A673 (cell line): ENCODE results near the gene RPL26. TPM values are rescaled to one million over a fixed set of nuclear protein-coding genes. Genes with fewer than 3 reads are reported as not detected.

Experiments used
- BruUV-seq: library from RNA; stranded (reverse); fragments of 400-500 nt; replicated peaks from 2 replicates; lab custom pipeline; 2021; lab: Mats Ljungman, UMichigan
- CTCF ChIA-PET: fragments of 300-600 bp; sonication (Branson Sonifier 250); formaldehyde crosslinking; loops from one replicate; lab custom pipeline; 2022; ENCODE audit warnings: antibody characterized with exemption; lab: Charles Lee
- POLR2A ChIA-PET: fragments of 300-600 bp; sonication (Branson Sonifier 250); formaldehyde crosslinking; loops from one replicate; lab custom pipeline; 2022; ENCODE audit warnings: antibody characterized with exemption; ENCODE audit not compliant: low non-redundant PET; lab: Charles Lee
- DNase-seq: peaks from one replicate; pipeline ENCODE4 v3.0.0-alpha.2; 2015; ENCODE audit warnings: low spot score
- H3K27ac ChIP-seq: fragments of 200-600 bp; sonication (generic); 2 replicates; pipeline ENCODE4 v1.5.1; 2016; ENCODE audit warnings: mixed run types, low read depth, mild to moderate bottlenecking, mixed read lengths, antibody characterized with exemption, low read length; ENCODE audit not compliant: poor library complexity, severe bottlenecking
- H3K27me3 ChIP-seq: fragments of 200-600 bp; sonication (generic); replicated peaks from 2 replicates; pipeline ENCODE4 v1.6.1; 2017; ENCODE audit warnings: mixed run types, low read depth, mild to moderate bottlenecking, mixed read lengths, antibody characterized with exemption, low read length; ENCODE audit not compliant: insufficient read depth, poor library complexity
- H3K36me3 ChIP-seq: fragments of 200-600 bp; sonication (generic); 2 replicates; pipeline ENCODE4 v1.6.1; 2016; ENCODE audit warnings: mixed run types, mild to moderate bottlenecking, mixed read lengths, antibody characterized with exemption, low read length; ENCODE audit not compliant: insufficient read depth, poor library complexity, severe bottlenecking
- H3K4me1 ChIP-seq: fragments of 200-600 bp; sonication (generic); 2 replicates; pipeline ENCODE4 v1.6.1; 2017; ENCODE audit warnings: mixed run types, mild to moderate bottlenecking, mixed read lengths, antibody characterized with exemption, low read length; ENCODE audit not compliant: insufficient read depth, poor library complexity, severe bottlenecking
- H3K4me3 ChIP-seq: fragments of 200-600 bp; sonication (generic); 2 replicates; pipeline ENCODE4 v1.5.1; 2016; ENCODE audit warnings: low read depth, mixed run types, mild to moderate bottlenecking, mixed read lengths, low read length; ENCODE audit not compliant: poor library complexity, severe bottlenecking
- H3K9me3 ChIP-seq: fragments of 200-600 bp; sonication (generic); 2 replicates; pipeline ENCODE4 v1.6.1; 2016; ENCODE audit warnings: mixed run types, low read depth, mild to moderate bottlenecking, mixed read lengths, antibody characterized with exemption, low read length; ENCODE audit not compliant: poor library complexity, severe bottlenecking
- CTCF ChIP-seq: fragments of 300-800, 200-600 bp; sonication (generic); conservative IDR thresholded peaks from 2 replicates; pipeline ENCODE4 v1.5.1; 2017; ENCODE audit warnings: low read depth, mild to moderate bottlenecking, antibody characterized with exemption, low read length, moderate library complexity, mixed read lengths
- EZH2 ChIP-seq: fragments of 200-600 bp; sonication (generic); IDR thresholded peaks from 2 replicates; pipeline ENCODE4 v1.6.1; 2017; ENCODE audit warnings: borderline replicate concordance, low read depth, mild to moderate bottlenecking, mixed read lengths, antibody characterized with exemption, low read length; ENCODE audit not compliant: poor library complexity, severe bottlenecking
- intact Hi-C: fragments of 100-400 bp; cut with micrococcal nuclease; formaldehyde crosslinking; loops from one replicate; pipeline ENCODE4 v1.10.0; 2022; ENCODE audit not compliant: unreplicated experiment
- total RNA-seq: library from RNA; stranded (reverse); gene quantifications from 2 replicates; pipeline ENCODE4 v1.2.3, GENCODE V29; 2021

The RPL26 gene
- total RNA-seq, 1 experiment from 2014 or later = 1,604 TPM

GRCh38 chr17:8393470-8394231 lies 10.7 kb upstream of the RPL26 start:
- Histone ChIP-seq H3K4me3 (no peak overlapping the region), H3K27me3 (peaks cover 31% of the 10 kb centered on the region), H3K27ac (no peak overlapping the region), H3K9me3 (no peaks in the 10 kb centered on the region), H3K36me3 (no peaks in the 10 kb centered on the region), H3K4me1 (no peaks in the 10 kb centered on the region)
- TF ChIP-seq CTCF = no peak
- TF ChIP-seq EZH2 = no peak
- no TSS peak for BruUV-seq
- ChIA-PET CTCF (no interaction called here), POLR2A (interaction anchor here (0.6 kb wide), 1 partner anchor 856 kb away, joined by 10 read pairs; no protein-coding TSS in a partner anchor)
- DNase-seq = no peak
- intact Hi-C loops = no loop called here

- DNase-seq = no peak
- H3K27ac ChIP-seq = no peak overlapping the region
- H3K4me1 ChIP-seq = no peaks in the 10 kb centered on the region
- H3K9me3 ChIP-seq = no peaks in the 10 kb centered on the region
- intact Hi-C loops = no loop called here
- H3K4me3 ChIP-seq = no peak overlapping the region
- POLR2A ChIA-PET = no interaction called here
- BruUV-seq = no TSS peak
- H3K27me3 ChIP-seq = peaks cover 29% of the 10 kb centered on the region
- H3K36me3 ChIP-seq = no peaks in the 10 kb centered on the region
- TF ChIP-seq EZH2 (no peak), CTCF (no peak)
- CTCF ChIA-PET = no interaction called here
Observed at GRCh38 chr17:8392674-8393469, 9.9 kb upstream of the RPL26 start.

GRCh38 chr17:8392274-8392673 lies 9.3 kb upstream of the RPL26 start:
- intact Hi-C loops = no loop called here
- POLR2A ChIA-PET = no interaction called here
- no peak for DNase-seq
- no peaks in the 10 kb centered on the region for H3K9me3 ChIP-seq
- H3K4me1 ChIP-seq = no peaks in the 10 kb centered on the region
- no peaks in the 10 kb centered on the region for H3K36me3 ChIP-seq
- H3K4me3 ChIP-seq = no peak overlapping the region
- BruUV-seq = no TSS peak
- peaks cover 28% of the 10 kb centered on the region for H3K27me3 ChIP-seq
- H3K27ac ChIP-seq = no peak overlapping the region
- TF ChIP-seq CTCF = no peak
- TF ChIP-seq EZH2 = no peak
- CTCF ChIA-PET = no interaction called here
